ENCODE data around the gene NVL.

The NVL gene

DNA sequence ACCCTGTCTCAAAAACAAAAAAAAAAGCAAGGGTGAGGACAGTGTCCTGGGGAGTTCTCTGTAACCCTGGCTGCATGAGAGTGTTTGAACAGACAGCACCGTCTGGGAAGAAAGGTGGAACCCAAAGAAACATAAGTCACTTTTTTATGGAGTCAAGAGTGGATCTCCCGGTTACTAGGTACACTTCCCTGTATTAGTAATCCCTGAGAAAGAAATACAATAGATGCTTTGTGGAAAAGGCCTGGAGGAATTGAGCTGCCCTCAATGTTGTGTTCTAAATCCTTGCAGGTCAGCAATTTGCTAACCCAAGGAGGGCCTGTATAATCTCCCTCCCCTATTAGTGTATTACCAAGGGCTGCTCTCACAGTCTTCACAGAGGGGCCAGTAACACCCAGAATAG lies 130.3 kb downstream of the NVL start:
- ATAC-seq: no peak
- TF ChIP-seq ESRRG (CRISPR knock-in tag; IDR thresholded peaks at IDR 0.05) (no peak), ZFP3 (CRISPR knock-in tag; IDR thresholded peaks at IDR 0.05) (no peak), ZFP30 (CRISPR knock-in tag; IDR thresholded peaks at IDR 0.05) (no peak), GLIS3 (CRISPR knock-in tag; IDR thresholded peaks at IDR 0.05) (no peak), ARNTL (CRISPR knock-in tag; IDR thresholded peaks at IDR 0.05; ENCODE audit: borderline replicate concordance, low read depth) (no peak), ZNF565 (CRISPR knock-in tag; conservative IDR thresholded peaks at IDR 0.05; ENCODE audit: low read depth) (no peak), POU6F1 (CRISPR knock-in tag; IDR thresholded peaks at IDR 0.05; ENCODE audit: borderline replicate concordance, low read depth) (no peak), OSR1 (CRISPR knock-in tag; IDR thresholded peaks at IDR 0.05) (no peak), ZC3H10 (CRISPR knock-in tag; IDR thresholded peaks at IDR 0.05) (no peak), CSDC2 (CRISPR knock-in tag; IDR thresholded peaks at IDR 0.05) (no peak), CSRNP3 (CRISPR knock-in tag; IDR thresholded peaks at IDR 0.05) (no peak), ZNF70 (CRISPR knock-in tag; IDR thresholded peaks at IDR 0.05) (no peak)
- TF ChIP-seq, protein P1, sequence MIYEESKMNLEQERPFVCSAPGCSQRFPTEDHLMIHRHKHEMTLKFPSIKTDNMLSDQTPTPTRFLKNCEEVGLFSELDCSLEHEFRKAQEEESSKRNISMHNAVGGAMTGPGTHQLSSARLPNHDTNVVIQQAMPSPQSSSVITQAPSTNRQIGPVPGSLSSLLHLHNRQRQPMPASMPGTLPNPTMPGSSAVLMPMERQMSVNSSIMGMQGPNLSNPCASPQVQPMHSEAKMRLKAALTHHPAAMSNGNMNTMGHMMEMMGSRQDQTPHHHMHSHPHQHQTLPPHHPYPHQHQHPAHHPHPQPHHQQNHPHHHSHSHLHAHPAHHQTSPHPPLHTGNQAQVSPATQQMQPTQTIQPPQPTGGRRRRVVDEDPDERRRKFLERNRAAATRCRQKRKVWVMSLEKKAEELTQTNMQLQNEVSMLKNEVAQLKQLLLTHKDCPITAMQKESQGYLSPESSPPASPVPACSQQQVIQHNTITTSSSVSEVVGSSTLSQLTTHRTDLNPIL (CRISPR knock-in tag; IDR thresholded peaks at IDR 0.05; ENCODE audit: low read depth): no peak
- TF ChIP-seq, protein P2, sequence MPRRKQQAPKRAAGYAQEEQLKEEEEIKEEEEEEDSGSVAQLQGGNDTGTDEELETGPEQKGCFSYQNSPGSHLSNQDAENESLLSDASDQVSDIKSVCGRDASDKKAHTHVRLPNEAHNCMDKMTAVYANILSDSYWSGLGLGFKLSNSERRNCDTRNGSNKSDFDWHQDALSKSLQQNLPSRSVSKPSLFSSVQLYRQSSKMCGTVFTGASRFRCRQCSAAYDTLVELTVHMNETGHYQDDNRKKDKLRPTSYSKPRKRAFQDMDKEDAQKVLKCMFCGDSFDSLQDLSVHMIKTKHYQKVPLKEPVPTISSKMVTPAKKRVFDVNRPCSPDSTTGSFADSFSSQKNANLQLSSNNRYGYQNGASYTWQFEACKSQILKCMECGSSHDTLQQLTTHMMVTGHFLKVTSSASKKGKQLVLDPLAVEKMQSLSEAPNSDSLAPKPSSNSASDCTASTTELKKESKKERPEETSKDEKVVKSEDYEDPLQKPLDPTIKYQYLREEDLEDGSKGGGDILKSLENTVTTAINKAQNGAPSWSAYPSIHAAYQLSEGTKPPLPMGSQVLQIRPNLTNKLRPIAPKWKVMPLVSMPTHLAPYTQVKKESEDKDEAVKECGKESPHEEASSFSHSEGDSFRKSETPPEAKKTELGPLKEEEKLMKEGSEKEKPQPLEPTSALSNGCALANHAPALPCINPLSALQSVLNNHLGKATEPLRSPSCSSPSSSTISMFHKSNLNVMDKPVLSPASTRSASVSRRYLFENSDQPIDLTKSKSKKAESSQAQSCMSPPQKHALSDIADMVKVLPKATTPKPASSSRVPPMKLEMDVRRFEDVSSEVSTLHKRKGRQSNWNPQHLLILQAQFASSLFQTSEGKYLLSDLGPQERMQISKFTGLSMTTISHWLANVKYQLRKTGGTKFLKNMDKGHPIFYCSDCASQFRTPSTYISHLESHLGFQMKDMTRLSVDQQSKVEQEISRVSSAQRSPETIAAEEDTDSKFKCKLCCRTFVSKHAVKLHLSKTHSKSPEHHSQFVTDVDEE (CRISPR knock-in tag; IDR thresholded peaks at IDR 0.05): no peak

DNA sequence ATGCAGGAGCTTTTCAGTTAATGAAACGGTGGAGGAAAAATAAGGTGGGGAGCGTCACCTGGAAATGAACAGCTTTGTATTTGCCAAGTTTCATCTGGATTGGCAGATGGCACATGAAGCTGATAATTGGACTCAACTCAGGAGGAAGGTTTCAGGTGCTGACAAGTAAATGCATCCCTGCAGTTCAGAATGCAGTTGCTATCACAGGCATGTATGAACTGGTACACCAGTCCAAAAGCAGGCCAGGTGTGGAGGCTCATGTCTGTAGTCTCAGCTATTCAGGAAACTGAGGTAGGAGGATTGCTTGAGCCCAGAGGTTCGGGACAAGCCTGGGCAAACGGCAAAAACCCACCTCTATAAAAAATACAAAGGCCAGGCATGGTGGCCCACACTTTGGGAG lies 131.4 kb downstream of the NVL start:
- TF ChIP-seq SNAI2 (CRISPR knock-in tag; IDR thresholded peaks at IDR 0.05) (no peak), ZFP3 (CRISPR knock-in tag; IDR thresholded peaks at IDR 0.05) (no peak), ARNTL (CRISPR knock-in tag; IDR thresholded peaks at IDR 0.05; ENCODE audit: borderline replicate concordance, low read depth) (no peak), POU6F1 (CRISPR knock-in tag; IDR thresholded peaks at IDR 0.05; ENCODE audit: borderline replicate concordance, low read depth) (no peak)
- TF ChIP-seq, protein P2 (CRISPR knock-in tag; IDR thresholded peaks at IDR 0.05): no peak
- no peak for ATAC-seq

DNA sequence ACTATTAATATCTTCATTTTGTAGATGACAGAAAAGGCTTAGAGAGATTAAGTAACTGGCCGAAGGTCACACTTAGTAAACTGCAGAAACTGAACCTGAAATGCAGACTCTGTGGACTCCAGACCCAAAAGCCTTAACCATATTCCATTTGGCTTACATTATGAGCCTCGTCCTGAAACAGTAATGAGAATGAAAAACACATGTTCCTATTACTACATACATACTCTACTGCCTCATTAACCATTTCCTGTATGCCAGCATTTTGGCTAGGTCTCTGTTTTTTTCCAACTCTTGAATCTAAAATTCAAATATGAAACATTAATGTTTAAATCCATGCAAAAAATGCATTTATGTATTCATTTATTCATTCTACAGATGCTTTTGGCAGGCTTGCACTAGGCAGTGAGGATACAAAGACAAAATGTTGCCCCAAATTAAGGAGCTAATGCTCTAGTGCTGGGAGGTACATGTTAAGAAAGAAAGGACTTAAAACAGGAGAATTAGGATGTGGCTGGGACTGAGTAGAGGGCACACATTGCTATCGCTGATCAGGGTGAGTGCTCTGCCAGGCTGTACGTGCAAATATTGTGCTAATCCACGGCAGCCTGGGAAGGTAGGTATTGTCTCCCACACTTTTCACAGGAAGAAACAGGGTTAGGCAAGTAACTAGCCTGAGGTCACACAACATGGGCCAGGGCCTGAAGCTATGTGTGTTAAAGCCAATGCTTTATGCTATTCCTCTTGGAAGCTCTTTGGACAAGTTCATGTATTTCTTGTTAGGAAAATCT lies 133.0 kb downstream of the NVL start:
- ATAC-seq: peak; percentile 43
- TF ChIP-seq SNAI2 (CRISPR knock-in tag; IDR thresholded peaks at IDR 0.05) (no peak), ZNF8 (CRISPR knock-in tag; IDR thresholded peaks at IDR 0.05) (no peak), ZC3H10 (CRISPR knock-in tag; IDR thresholded peaks at IDR 0.05) (no peak), ZFP30 (CRISPR knock-in tag; IDR thresholded peaks at IDR 0.05) (no peak), ZFP3 (CRISPR knock-in tag; IDR thresholded peaks at IDR 0.05) (no peak), POU6F1 (CRISPR knock-in tag; IDR thresholded peaks at IDR 0.05; ENCODE audit: borderline replicate concordance, low read depth) (no peak), PPARA (CRISPR knock-in tag; IDR thresholded peaks at IDR 0.05; ENCODE audit: borderline replicate concordance) (no peak), TOX (CRISPR knock-in tag; IDR thresholded peaks at IDR 0.05; ENCODE audit: borderline replicate concordance) (no peak), GLIS3 (CRISPR knock-in tag; IDR thresholded peaks at IDR 0.05) (no peak), RARB (CRISPR knock-in tag; IDR thresholded peaks at IDR 0.05) (no peak)
- TF ChIP-seq, protein P1 (CRISPR knock-in tag; IDR thresholded peaks at IDR 0.05; ENCODE audit: low read depth): no peak
